ENCODE results near the gene CHRM5. TPM values are rescaled to one million over a fixed set of nuclear protein-coding genes. Genes with fewer than 3 reads are reported as not detected.

Gene CHRM5
- total and polyA plus RNA-seq, 2 donors (not counting 1 experiment from before 2014, with no cell fraction given): not detected

DNA sequence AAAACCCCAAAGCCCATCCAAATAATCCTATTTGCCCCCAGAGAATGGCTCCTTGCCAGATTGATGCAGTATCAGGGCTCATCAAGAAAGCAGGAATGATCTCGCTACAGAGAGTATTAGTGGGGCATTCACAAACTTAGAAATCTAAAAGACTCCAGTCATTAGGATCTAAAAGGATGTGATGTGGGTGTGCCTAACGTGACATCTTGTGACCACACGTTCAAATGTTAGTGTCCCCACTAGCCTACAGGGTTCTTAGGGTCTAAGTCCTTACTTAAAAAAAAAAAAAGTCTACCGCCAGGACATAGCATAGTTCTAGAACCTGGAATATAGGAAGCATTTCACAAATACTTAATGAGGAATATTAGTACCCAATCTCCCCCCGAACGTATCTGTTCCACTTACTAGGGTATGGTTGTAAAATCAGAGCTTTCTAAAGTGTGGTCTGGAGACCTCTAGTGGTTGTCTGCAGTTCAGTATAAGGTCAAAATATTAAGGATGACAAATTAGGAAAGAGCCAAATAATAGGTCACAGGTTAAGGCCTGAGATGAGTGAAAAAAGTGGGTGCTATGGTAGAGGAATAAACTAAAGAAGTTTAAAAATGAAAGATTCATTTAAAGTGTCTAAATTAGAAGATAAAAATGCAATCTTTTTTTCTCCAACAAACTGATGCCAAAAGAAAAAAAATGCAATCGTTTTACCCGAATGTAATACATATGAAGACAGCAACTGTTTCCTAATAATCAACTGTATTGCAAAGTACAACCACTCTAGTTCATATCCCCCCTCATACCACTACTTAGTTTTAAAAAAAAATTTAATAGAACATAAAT, 4.2 kb upstream of the CHRM5 start:
- H3K9me3 Mint-ChIP-seq (ENCODE audit: insufficient read depth): no peaks in the 10 kb centered on the region
- intact Hi-C loops (cut with micrococcal nuclease): no loop called here
- CTCF ChIA-PET: interaction anchor here (0.7 to 1.1 kb wide), 3 partner anchors 9 to 229 kb away, joined by 4 read pairs; no protein-coding TSS in a partner anchor

More for the DNA sequence above, 4.2 kb upstream of the CHRM5 start:
- POLR2A ChIA-PET: no interaction called here
- ATAC-seq (ENCODE audit: low read depth) (no peak), DNase-seq (no peak)
- Histone ChIP-seq H3K27me3 (replicated peaks in 1 of 4; ENCODE audit: control extremely low read depth in 1 of 4, control insufficient read depth in 3 of 4, insufficient read depth in 4 of 4, low read length in 3 of 4) (no peaks in the 10 kb centered on the region), H3K36me3 (replicated peaks in 1 of 2; ENCODE audit: control extremely low read depth in 1 of 2, control insufficient read depth in 1 of 2, extremely low read depth in 1 of 2, insufficient read depth in 2 of 2, low read length in 1 of 2) (no peaks in the 10 kb centered on the region), H3K4me1 (ENCODE audit: control insufficient read depth in 2 of 2, insufficient read depth in 2 of 2, low read length in 2 of 2) (no peaks in the 10 kb centered on the region), H4K20me1 (ENCODE audit: control insufficient read depth, insufficient read depth, low read length, poor library complexity, severe bottlenecking) (no peaks in the 10 kb centered on the region), H3K4me2 (replicated peaks; ENCODE audit: low read depth, low read length, poor library complexity, severe bottlenecking) (no peak overlapping the region), H3K27ac (ENCODE audit: low read length in 2 of 2) (no peak overlapping the region), H3K9me3 (ENCODE audit: control extremely low read depth in 1 of 3, control insufficient read depth in 2 of 3, insufficient read depth in 1 of 3, low read length in 2 of 3) (no peaks in the 10 kb centered on the region), H2AFZ (ENCODE audit: insufficient read depth, low read depth, low read length, poor library complexity, severe bottlenecking) (no peak overlapping the region), H3K9ac (ENCODE audit: low read length) (no peak overlapping the region), H3K79me2 (ENCODE audit: control insufficient read depth, insufficient read depth, low read length) (peaks cover 3% of the 10 kb centered on the region), H3K4me3 (ENCODE audit: control extremely low read depth in 1 of 5, extremely low read depth in 1 of 5, insufficient read depth in 1 of 5, low read depth in 2 of 5, low read length in 4 of 5) (no peak overlapping the region)
- TF ChIP-seq CTCF (IDR thresholded peaks at IDR 0.05): peak; percentile 17
- TF ChIP-seq EZH2 (IDR thresholded peaks at IDR 0.05; ENCODE audit: borderline replicate concordance, insufficient read depth, low read depth, low read length, poor library complexity, severe bottlenecking): no peak
- no CpG with 5 or more reads among the region's 8 CpGs for WGBS (ENCODE audit: insufficient coverage)
- Mint-ChIP-seq H3K27me3 (no peaks in the 10 kb centered on the region), H3K4me3 (no peak overlapping the region), H3K27ac (no peak overlapping the region), H3K4me1 (no peaks in the 10 kb centered on the region)

All from B cell (primary cell).